H1 (cell line): ENCODE measurements around the gene POLE. TPM values are rescaled to one million over a fixed set of nuclear protein-coding genes. Genes with fewer than 3 reads are reported as not detected.

Source experiments
- CTCF ChIA-PET: fragments of 300-600 bp; sonication (Branson Sonifier 250); formaldehyde crosslinking; loops from one replicate; lab custom pipeline; 2021; ENCODE audit not compliant: partially characterized antibody; lab: Charles Lee
- POLR2A ChIA-PET: fragments of 300-600 bp; sonication (Branson Sonifier 250); formaldehyde crosslinking; loops from one replicate; lab custom pipeline; 2021; ENCODE audit warnings: inconsistent platforms; ENCODE audit not compliant: partially characterized antibody; lab: Charles Lee
- DNase-seq, 2 experiments: peaks; one replicate each; pipeline versions ENCODE4 v3.0.0 to v3.0.0-alpha.2; 2010 to 2022; ENCODE audit warnings: low spot score in 2 of 2, low read depth in 1 of 2, mixed read lengths in 1 of 2
- FAIRE-seq: peaks from 2 replicates; lab custom pipeline; 2011; peaks lifted over from hg19 to GRCh38; lab: Jason Lieb, UNC
- H2AFZ ChIP-seq: 2 replicates; pipeline ENCODE4 v1.8.1; 2012; ENCODE audit warnings: low read length, inconsistent platforms
- H2AK5ac ChIP-seq: 2 replicates; pipeline ENCODE4 v1.6.1; 2013; ENCODE audit warnings: low read depth, low read length
- H2BK120ac ChIP-seq: replicated peaks from 2 replicates; pipeline ENCODE3; 2013; ENCODE audit warnings: low read depth, low read length, inconsistent platforms
- H2BK12ac ChIP-seq: 2 replicates; pipeline ENCODE4 v1.6.1; 2013; ENCODE audit warnings: low read depth, low read length
- H2BK15ac ChIP-seq: 2 replicates; pipeline ENCODE4 v1.6.1; 2013; ENCODE audit warnings: low read length
- H2BK20ac ChIP-seq: 2 replicates; pipeline ENCODE4 v1.6.1; 2013; ENCODE audit warnings: low read length
- H2BK5ac ChIP-seq: 2 replicates; pipeline ENCODE4 v1.6.1; 2013; ENCODE audit warnings: low read depth, low read length
- H3K14ac ChIP-seq: 2 replicates; pipeline ENCODE4 v1.6.1; 2013; ENCODE audit warnings: inconsistent platforms; ENCODE audit not compliant: insufficient read length
- H3K18ac ChIP-seq: 2 replicates; pipeline ENCODE4 v1.6.1; 2013; ENCODE audit warnings: low read length; ENCODE audit errors: extremely low read depth
- H3K23ac ChIP-seq: 2 replicates; pipeline ENCODE4 v1.6.1; 2013; ENCODE audit warnings: inconsistent platforms; ENCODE audit not compliant: insufficient read length
- H3K23me2 ChIP-seq: 2 replicates; pipeline ENCODE4 v1.6.1; 2013; ENCODE audit warnings: low read depth, low read length
- H3K27ac ChIP-seq: 2 replicates; pipeline ENCODE4 v1.6.1; 2011; ENCODE audit warnings: low read depth, low read length, inconsistent platforms
- H3K27me3 ChIP-seq, 4 experiments: replicated peaks in 1 of 4; 1 replicate in 1 of 4; 2 replicates in 3 of 4; pipeline versions ENCODE4 v1.6.1 to v1.8.1; 2011 to 2013; ENCODE audit warnings: low read length in 3 of 4, mild to moderate bottlenecking in 3 of 4, inconsistent platforms in 2 of 4, mixed read lengths in 2 of 4, moderate library complexity in 1 of 4; ENCODE audit not compliant: control insufficient read depth in 3 of 4, insufficient read depth in 3 of 4; ENCODE audit errors: extremely low read depth in 1 of 4
- H3K36me3 ChIP-seq, 4 experiments: 2 replicates each; pipeline versions ENCODE4 v1.6.1 to v1.8.1; 2011 to 2013; ENCODE audit warnings: mild to moderate bottlenecking in 4 of 4, low read length in 3 of 4, moderate library complexity in 2 of 4, control low read depth in 1 of 4, inconsistent platforms in 1 of 4; ENCODE audit not compliant: insufficient read depth in 4 of 4, control insufficient read depth in 2 of 4
- H3K4ac ChIP-seq: replicated peaks from 2 replicates; pipeline ENCODE3; 2013; ENCODE audit warnings: low read length, low read depth, mixed read lengths, inconsistent platforms; ENCODE audit not compliant: insufficient read length
- H3K4me1 ChIP-seq, 4 experiments: replicated peaks in 1 of 4; 1 replicate in 1 of 4; 2 replicates in 3 of 4; pipeline versions ENCODE4 v1.6.1 to v1.8.1; 2011 to 2013; ENCODE audit warnings: low read length in 3 of 4, inconsistent platforms in 2 of 4, mixed read lengths in 1 of 4; ENCODE audit not compliant: insufficient read depth in 4 of 4, control insufficient read depth in 3 of 4
- H3K4me2 ChIP-seq, 2 experiments: 2 replicates each; pipeline versions ENCODE4 v1.6.1 to v1.8.1; 2011 to 2013; ENCODE audit warnings: low read depth in 2 of 2, low read length in 2 of 2, control low read depth in 1 of 2, inconsistent platforms in 1 of 2, mild to moderate bottlenecking in 1 of 2; ENCODE audit not compliant: insufficient read depth in 1 of 2
- H3K4me3 ChIP-seq, 4 experiments: fragments of 200-600, 300-600 bp in 1 of 4; sonication (generic), shearing (Covaris generic), sonication (Bioruptor Twin) in 1 of 4; 2 replicates each; pipeline versions ENCODE4 v1.5.1 to v1.8.1; 2011 to 2016; ENCODE audit warnings: low read length in 4 of 4, low read depth in 3 of 4, control low read depth in 2 of 4, inconsistent platforms in 2 of 4, mild to moderate bottlenecking in 2 of 4, mixed read lengths in 1 of 4, moderate library complexity in 1 of 4; ENCODE audit not compliant: insufficient read depth in 2 of 4; ENCODE audit errors: extremely low read depth in 1 of 4
- H3K56ac ChIP-seq: replicated peaks from 2 replicates; pipeline ENCODE3; 2013; ENCODE audit warnings: low read depth, mild to moderate bottlenecking, mixed read lengths, low read length, inconsistent platforms; ENCODE audit not compliant: insufficient read length
- H3K79me1 ChIP-seq: 2 replicates; pipeline ENCODE4 v1.6.1; 2013; ENCODE audit warnings: low read depth, low read length, control low read depth
- H3K79me2 ChIP-seq, 2 experiments: 2 replicates each; pipeline versions ENCODE4 v1.6.1 to v1.8.1; 2012 to 2013; ENCODE audit warnings: low read length in 2 of 2, mild to moderate bottlenecking in 2 of 2, inconsistent platforms in 1 of 2; ENCODE audit not compliant: insufficient read depth in 2 of 2, control insufficient read depth in 1 of 2
- H3K9ac ChIP-seq, 4 experiments: replicated peaks in 1 of 4; 1 replicate in 1 of 4; 2 replicates in 3 of 4; pipeline versions ENCODE4 v1.6.1 to v1.8.1; 2011 to 2013; ENCODE audit warnings: low read depth in 3 of 4, low read length in 3 of 4, control low read depth in 2 of 4, mild to moderate bottlenecking in 2 of 4, moderate library complexity in 2 of 4, inconsistent platforms in 1 of 4; ENCODE audit errors: extremely low read depth in 1 of 4
- H3K9me3 ChIP-seq, 2 experiments: 2 replicates each; pipeline versions ENCODE4 v1.6.1 to v1.8.1; 2012 to 2013; ENCODE audit warnings: mild to moderate bottlenecking in 2 of 2, moderate library complexity in 2 of 2, control low read depth in 1 of 2, inconsistent platforms in 1 of 2, low read depth in 1 of 2, low read length in 1 of 2, mixed read lengths in 1 of 2; ENCODE audit not compliant: insufficient read depth in 2 of 2
- H4K20me1 ChIP-seq, 2 experiments: replicated peaks in 1 of 2; 2 replicates each; pipeline versions ENCODE3 to v1.8.1; 2011 to 2013; ENCODE audit warnings: inconsistent platforms in 2 of 2, low read length in 2 of 2, mild to moderate bottlenecking in 1 of 2; ENCODE audit not compliant: insufficient read depth in 2 of 2, control insufficient read depth in 1 of 2
- H4K5ac ChIP-seq: 2 replicates; pipeline ENCODE4 v1.6.1; 2013; ENCODE audit warnings: low read length, low read depth, mixed read lengths, inconsistent platforms; ENCODE audit not compliant: insufficient read length
- H4K8ac ChIP-seq: 2 replicates; pipeline ENCODE4 v1.8.0; 2013; ENCODE audit warnings: mild to moderate bottlenecking, moderate library complexity, low read length, inconsistent platforms; ENCODE audit not compliant: insufficient read depth; ENCODE audit errors: extremely low read depth
- H4K91ac ChIP-seq: replicated peaks from 2 replicates; pipeline ENCODE3; 2013; ENCODE audit warnings: low read length, mixed read lengths, inconsistent platforms; ENCODE audit not compliant: insufficient read length
- GABPA ChIP-seq: IDR thresholded peaks from 2 replicates; pipeline ENCODE4 v1.6.1; 2011; ENCODE audit warnings: mild to moderate bottlenecking, low read length, moderate library complexity, borderline replicate concordance; ENCODE audit not compliant: insufficient read depth
- MAX ChIP-seq: IDR thresholded peaks from 2 replicates; pipeline ENCODE4 v1.6.1; 2012; ENCODE audit warnings: inconsistent platforms
- RAD21 ChIP-seq, 2 experiments: IDR thresholded peaks in 1 of 2; conservative IDR thresholded peaks in 1 of 2; 2 replicates each; pipeline ENCODE4 v1.6.1; 2011; ENCODE audit warnings: low read depth in 2 of 2, low read length in 2 of 2, improper control_type of control experiment in 1 of 2, inconsistent platforms in 1 of 2, mild to moderate bottlenecking in 1 of 2, moderate library complexity in 1 of 2
- SP4 ChIP-seq: IDR thresholded peaks from 2 replicates; pipeline ENCODE4 v1.6.1; 2012; ENCODE audit warnings: low read length, inconsistent platforms
- YY1 ChIP-seq: IDR thresholded peaks from 2 replicates; pipeline ENCODE4 v1.6.1; 2011; ENCODE audit warnings: low read depth, mild to moderate bottlenecking, low read length
- WGBS, 2 experiments: shearing (Covaris generic) in 1 of 2; methylation state at CpG; one replicate each; pipeline versions ENCODE4 v1.1.6 to v1.1.7; 2013 to 2015; ENCODE audit warnings: low lambda C conversion rate in 2 of 2, mixed read lengths in 2 of 2, inconsistent platforms in 1 of 2, low coverage in 1 of 2, missing lambda C conversion rate in 1 of 2; ENCODE audit not compliant: insufficient replicate concordance in 2 of 2, insufficient coverage in 1 of 2, insufficient read length in 1 of 2; ENCODE audit errors: extremely low coverage in 1 of 2, missing lambda C conversion rate in 1 of 2; 5-methylcytosine and 5-hydroxymethylcytosine counted together
- polyA plus RNA-seq, 7 experiments: library from polyadenylated mRNA; depleted of rRNA in 3 of 7; stranded (reverse) in 5 of 7; unstranded in 2 of 7; fragments of >200 nt in 5 of 7; fragments of 200-250 nt in 2 of 7; gene quantifications; 1 replicate in 5 of 7; 2 replicates in 1 of 7; 4 replicates in 1 of 7; pipeline versions ENCODE4 v1.2.1 to v1.2.3, GENCODE V29; 2011 to 2013; ENCODE audit warnings: missing spikeins in 2 of 7, mixed read lengths in 2 of 7
- total RNA-seq: library from RNA; stranded (reverse); fragmentation: NEBNext Ultra II Directional; extraction: Animal tissue kit (Norgen Biotek cat#: 25700); gene quantifications from 2 replicates; pipeline ENCODE4 v1.2.1, GENCODE V29; 2021

Gene POLE
- total and polyA plus RNA-seq, 2 of the 8 experiments (the other 6 are each of a cell fraction or from before 2014, with no cell fraction given), result 59.7 to 115 TPM

- H3K9me3 ChIP-seq, result no peaks in the 10 kb centered on the region
- H4K5ac ChIP-seq, result no peak overlapping the region
- H3K9ac ChIP-seq, result no peak overlapping the region
- no peaks in the 10 kb centered on the region for H3K36me3 ChIP-seq
- no peaks in the 10 kb centered on the region for H3K79me2 ChIP-seq
- no peak overlapping the region for H3K4ac ChIP-seq
- ChIA-PET CTCF (interaction anchor here (0.7 to 6.1 kb wide), 17 partner anchors 9 to 185 kb away, joined by 3 to 43 read pairs (median 4); partner anchors contain the start of genes LRCOL1 and P2RX2), POLR2A (interaction anchor here (0.7 to 2.9 kb wide), 7 partner anchors 9 to 38 kb away, joined by 3 to 15 read pairs (median 4); partner anchors contain the start of genes LRCOL1 and P2RX2)
- H2AK5ac ChIP-seq, result no peak overlapping the region
- no peak overlapping the region for H3K14ac ChIP-seq
- H2BK5ac ChIP-seq, result no peak overlapping the region
- H4K8ac ChIP-seq, result peak overlapping the region; percentile 7; the same call in 1 of the 2 replicates
- FAIRE-seq (peak; percentile 24), DNase-seq (peak in 1 of 2 experiments; percentile 81)
- no peaks in the 10 kb centered on the region for H3K79me1 ChIP-seq
- H4K91ac ChIP-seq, result no peak overlapping the region
- no peak overlapping the region for H3K56ac ChIP-seq
- H2BK15ac ChIP-seq, result peak overlapping the region; percentile 88
- peaks cover 4% of the 10 kb centered on the region; the same call in 1 of the 2 replicates for H3K23me2 ChIP-seq
- peaks cover 0 to 7% of the 10 kb centered on the region in 2 experiments for H4K20me1 ChIP-seq
- no peak overlapping the region for H3K23ac ChIP-seq
- no peak overlapping the region for H2BK120ac ChIP-seq
- no peak overlapping the region for H2BK20ac ChIP-seq
- H3K4me1 ChIP-seq, result peaks cover 0 to 6% (median 2%) of the 10 kb centered on the region in 4 experiments; a peak in 4 of 7 replicates
- H2BK12ac ChIP-seq, result peak overlapping the region; percentile 41; the same call in 1 of the 2 replicates
- peaks cover 12 to 65% (median 55%) of the 10 kb centered on the region in 4 experiments for H3K27me3 ChIP-seq
- no peak overlapping the region for H3K18ac ChIP-seq
- no peak overlapping the region for H3K27ac ChIP-seq
- H2AFZ ChIP-seq, result no peak overlapping the region
- WGBS, 2 experiments, result 50% methylated on average over 44 of the region's 45 CpGs; no CpG with 5 or more reads in 1 of the 2 experiments
- H3K4me2 ChIP-seq, result peak overlapping the region in 1 of 2 experiments; percentile 51; a peak in 3 of 4 replicates
- peak overlapping the region in 1 of 4 experiments; percentile 23; a peak in 1 of 8 replicates for H3K4me3 ChIP-seq
- peak; percentile 74 to 83 for TF ChIP-seq RAD21 (IDR thresholded peaks at IDR 0.05 in 1 of 2, conservative IDR thresholded peaks at IDR 0.05 in 1 of 2; ENCODE audit: low read depth in 2 of 2, low read length in 2 of 2)
- TF ChIP-seq MAX, result peak; percentile 67
- no peak for TF ChIP-seq YY1
- TF ChIP-seq GABPA, result peak; percentile 70; the same call in 1 of the 2 replicates
- no peak for TF ChIP-seq SP4
Observed at GRCh38 chr12:132600048-132601032, 86.8 kb downstream of the POLE start.
